ENCODE data around the gene AASDH. TPM values are rescaled to one million over a fixed set of nuclear protein-coding genes. Genes with fewer than 3 reads are reported as not detected.

Gene AASDH
- total and polyA plus RNA-seq, 7 donors = 2.1 to 6.9 (median 5.6) TPM

- intact Hi-C loops (cut with DNase I) = no loop called here
- TF ChIP-seq CTCF (IDR thresholded peaks at IDR 0.05) = no peak
- Histone ChIP-seq H3K4me3 (no peak overlapping the region), H3K4me1 (peaks cover 7% of the 10 kb centered on the region), H3K27me3 (ENCODE audit: insufficient read depth in 3 of 3, low read length in 2 of 3) (no peaks in the 10 kb centered on the region), H3K36me3 (ENCODE audit: insufficient read depth in 1 of 2, low read depth in 1 of 2) (peaks cover 0 to 19% of the 10 kb centered on the region in 2 donors), H3K27ac (no peak overlapping the region), H3K9me3 (no peaks in the 10 kb centered on the region)
- ATAC-seq = no peak
- no peak for DNase-seq
- 93 to 95% (median 94%) methylated on average over 4 of the region's 4 CpGs for WGBS, 3 donors
These were observed 18.9 kb upstream of the AASDH start for GRCh38 chr4:56406151-56406550.

DNA sequence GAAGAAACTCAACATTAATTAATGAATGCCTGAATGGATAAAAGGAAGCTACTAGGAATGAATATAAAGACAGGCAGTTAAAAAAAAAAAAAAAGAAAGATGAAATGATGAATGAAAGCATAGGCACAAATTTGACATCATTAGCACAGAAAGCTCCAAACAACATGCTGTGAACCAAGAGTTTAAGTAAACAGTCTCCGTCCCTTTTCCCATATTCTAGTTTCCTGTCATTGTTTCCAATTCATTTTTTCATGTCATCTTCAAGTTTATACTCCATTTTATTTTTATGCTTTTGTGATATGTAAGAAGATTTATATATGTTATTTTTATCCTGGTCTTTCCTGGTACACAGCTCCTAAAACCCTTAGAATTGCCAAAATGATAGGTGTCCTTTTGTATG is 17.7 kb upstream of the AASDH start:
- 84 to 89% (median 85%) methylated on average over 1 of the region's 1 CpG for WGBS, 3 donors

GRCh38 chr4:56400560-56400959 is 13.3 kb upstream of the AASDH start:
- DNase-seq = no peak
- H3K27me3 ChIP-seq (ENCODE audit: insufficient read depth in 3 of 3, low read length in 2 of 3) = no peaks in the 10 kb centered on the region
- no peak overlapping the region for H3K4me3 ChIP-seq
- no peaks in the 10 kb centered on the region for H3K9me3 ChIP-seq
- H3K4me1 ChIP-seq = no peaks in the 10 kb centered on the region
- intact Hi-C loops (cut with DNase I) = no loop called here
- no peak overlapping the region for H3K27ac ChIP-seq
- no peak for TF ChIP-seq CTCF (IDR thresholded peaks at IDR 0.05)
- no peak for ATAC-seq
- WGBS, 3 donors = 71 to 81% (median 79%) methylated on average over 6 of the region's 6 CpGs
- H3K36me3 ChIP-seq (ENCODE audit: insufficient read depth in 1 of 2, low read depth in 1 of 2) = peaks cover 0 to 29% of the 10 kb centered on the region in 2 donors

More for the DNA sequence above, 17.7 kb upstream of the AASDH start:
- DNase-seq (no peak), ATAC-seq (no peak)
- H3K4me1 ChIP-seq = peaks cover 7% of the 10 kb centered on the region
- TF ChIP-seq CTCF (IDR thresholded peaks at IDR 0.05) = no peak
- H3K4me3 ChIP-seq = no peak overlapping the region
- no peak overlapping the region for H3K27ac ChIP-seq
- intact Hi-C loops (cut with DNase I) = no loop called here
- H3K36me3 ChIP-seq (ENCODE audit: insufficient read depth in 1 of 2, low read depth in 1 of 2) = peaks cover 0 to 30% of the 10 kb centered on the region in 2 donors
- no peaks in the 10 kb centered on the region for H3K9me3 ChIP-seq
- H3K27me3 ChIP-seq (ENCODE audit: insufficient read depth in 3 of 3, low read length in 2 of 3) = no peaks in the 10 kb centered on the region

GRCh38 chr4:56391270-56391669 is 4.0 kb upstream of the AASDH start:
- WGBS, 3 donors = 96 to 97% (median 97%) methylated on average over 8 of the region's 8 CpGs
- no peak for TF ChIP-seq CTCF (IDR thresholded peaks at IDR 0.05)
- H3K36me3 ChIP-seq (ENCODE audit: insufficient read depth in 1 of 2, low read depth in 1 of 2) = peaks cover 0 to 9% of the 10 kb centered on the region in 2 donors
- no peak overlapping the region for H3K27ac ChIP-seq
- peaks cover 22% of the 10 kb centered on the region for H3K4me1 ChIP-seq
- no peak overlapping the region for H3K4me3 ChIP-seq
- no peak for ATAC-seq
- H3K9me3 ChIP-seq = no peaks in the 10 kb centered on the region
- no peaks in the 10 kb centered on the region for H3K27me3 ChIP-seq (ENCODE audit: insufficient read depth in 3 of 3, low read length in 2 of 3)
- DNase-seq = no peak
- intact Hi-C loops (cut with DNase I) = no loop called here

DNA sequence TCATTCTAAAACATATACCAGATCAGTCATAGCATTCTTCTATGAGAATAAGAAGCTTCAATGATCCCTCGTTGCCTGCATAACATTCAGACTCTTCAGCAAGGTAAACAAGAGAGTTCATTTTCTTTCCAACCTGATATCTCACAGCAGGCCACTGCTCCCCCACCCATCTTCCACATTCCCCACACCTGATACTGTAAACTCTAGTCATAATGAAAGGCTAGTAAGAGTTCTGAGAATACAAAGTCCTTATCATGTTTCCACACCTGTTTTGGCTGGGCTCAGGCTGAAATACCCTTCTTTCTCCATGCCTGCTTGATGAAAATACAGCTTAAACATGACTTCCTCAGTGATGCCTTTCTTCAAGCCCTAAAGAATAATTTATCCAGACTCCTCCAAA is 2.3 kb upstream of the AASDH start:
- WGBS, 3 donors = 43 to 63% (median 55%) methylated on average over 1 of the region's 1 CpG
- Histone ChIP-seq H3K9me3 (no peaks in the 10 kb centered on the region), H3K4me3 (no peak overlapping the region), H3K27me3 (ENCODE audit: insufficient read depth in 3 of 3, low read length in 2 of 3) (no peaks in the 10 kb centered on the region), H3K36me3 (ENCODE audit: insufficient read depth in 1 of 2, low read depth in 1 of 2) (no peaks in the 10 kb centered on the region), H3K27ac (no peak overlapping the region), H3K4me1 (peaks cover 26% of the 10 kb centered on the region)
- no peak for DNase-seq
- no peak for ATAC-seq
- intact Hi-C loops (cut with DNase I) = loop anchor here in 1 of 2 donors (2.0 to 5.0 kb wide), 2 partner anchors 21 to 48 kb away; partner anchors contain the start of genes PAICS and PPAT
- TF ChIP-seq CTCF (IDR thresholded peaks at IDR 0.05) = no peak

Data from psoas muscle (tissue), 8 donors.